Caco-2 (cell line): ENCODE measurements around the gene FAS. TPM values are rescaled to one million over a fixed set of nuclear protein-coding genes. Genes with fewer than 3 reads are reported as not detected.

Experiments
- BruUV-seq: library from RNA; stranded (reverse); fragments of 400-500 nt; replicated peaks from 2 replicates; lab custom pipeline; 2021; lab: Mats Ljungman, UMichigan
- CTCF ChIA-PET: fragments of 300-600 bp; sonication (Branson Sonifier 250); formaldehyde crosslinking; loops from one replicate; lab custom pipeline; 2022; ENCODE audit warnings: antibody characterized with exemption; lab: Charles Lee
- POLR2A ChIA-PET: fragments of 300-600 bp; sonication (Branson Sonifier 250); formaldehyde crosslinking; loops from one replicate; lab custom pipeline; 2022; ENCODE audit warnings: antibody characterized with exemption; lab: Charles Lee
- DNase-seq, 2 experiments: peaks; one replicate each; pipeline versions ENCODE4 v3.0.0 to v3.0.0-alpha.2; 2020 to 2022
- H3K27me3 ChIP-seq: replicated peaks from 2 replicates; pipeline ENCODE4 v1.6.0; 2011; ENCODE audit warnings: low read length; ENCODE audit not compliant: control insufficient read depth, insufficient read depth
- H3K36me3 ChIP-seq: 2 replicates; pipeline ENCODE4 v1.5.1; 2011; ENCODE audit warnings: low read length; ENCODE audit not compliant: control insufficient read depth, insufficient read depth
- H3K4me1 ChIP-seq: fragments of 250-450 bp; sonication (Bioruptor Pico); 2 replicates; pipeline ENCODE4 v1.5.1; 2020; ENCODE audit warnings: mild to moderate bottlenecking
- H3K4me3 ChIP-seq: 2 replicates; pipeline ENCODE4 v1.5.1; 2011; ENCODE audit warnings: low read depth, mild to moderate bottlenecking, control low read depth, low read length
- H3K9me3 ChIP-seq: fragments of 250-450 bp; sonication (Bioruptor Pico); 2 replicates; pipeline ENCODE4 v1.5.1; 2020; ENCODE audit warnings: mild to moderate bottlenecking, moderate library complexity
- H3K27ac Mint-ChIP-seq: one replicate; pipeline ENCODE4 v1.8.0; 2022; ENCODE audit warnings: mixed read lengths; ENCODE audit not compliant: unreplicated experiment
- H3K27me3 Mint-ChIP-seq: one replicate; pipeline ENCODE4 v1.8.0; 2022; ENCODE audit warnings: mixed read lengths; ENCODE audit not compliant: insufficient read depth, unreplicated experiment
- H3K36me3 Mint-ChIP-seq: one replicate; pipeline ENCODE4 v1.8.0; 2022; ENCODE audit warnings: mild to moderate bottlenecking, mixed read lengths; ENCODE audit not compliant: insufficient read depth, unreplicated experiment
- H3K4me1 Mint-ChIP-seq: one replicate; pipeline ENCODE4 v1.8.0; 2022; ENCODE audit warnings: low read depth, mixed read lengths; ENCODE audit not compliant: unreplicated experiment
- H3K4me3 Mint-ChIP-seq: one replicate; pipeline ENCODE4 v1.8.0; 2022; ENCODE audit warnings: mild to moderate bottlenecking, moderate library complexity, mixed read lengths; ENCODE audit not compliant: unreplicated experiment
- H3K9me3 Mint-ChIP-seq: one replicate; pipeline ENCODE4 v1.8.0; 2022; ENCODE audit warnings: mixed read lengths; ENCODE audit not compliant: unreplicated experiment
- CTCF ChIP-seq, 2 experiments: fragments of 200-600 bp in 1 of 2; IDR thresholded peaks; 1 replicate in 1 of 2; 2 replicates in 1 of 2; pipeline versions ENCODE4 v1.5.1 to v1.8.0; 2011 to 2022; ENCODE audit warnings: antibody characterized with exemption in 1 of 2, control low read depth in 1 of 2, inconsistent platforms in 1 of 2, low read depth in 1 of 2, low read length in 1 of 2, mild to moderate bottlenecking in 1 of 2, moderate library complexity in 1 of 2; ENCODE audit not compliant: insufficient read depth in 1 of 2, severe bottlenecking in 1 of 2, unreplicated experiment in 1 of 2
- intact Hi-C: fragments of 100-400 bp; cut with micrococcal nuclease; formaldehyde crosslinking; loops from one replicate; pipeline ENCODE4 v1.10.0; 2022; ENCODE audit not compliant: unreplicated experiment
- total RNA-seq: library from RNA; stranded (reverse); gene quantifications from 2 replicates; pipeline ENCODE4 v1.2.3, GENCODE V29; 2022

Gene FAS
- total RNA-seq, 1 experiment from 2014 or later = not detected

- no peak for TF ChIP-seq CTCF (IDR thresholded peaks at IDR 0.05; ENCODE audit: insufficient read depth in 1 of 2, low read depth in 1 of 2, low read length in 1 of 2, severe bottlenecking in 1 of 2, unreplicated experiment in 1 of 2)
- Histone ChIP-seq H3K27me3 (no peaks in the 10 kb centered on the region; the same call in 1 of the 2 replicates), H3K9me3 (no peaks in the 10 kb centered on the region), H3K36me3 (no peaks in the 10 kb centered on the region), H3K4me1 (no peaks in the 10 kb centered on the region), H3K4me3 (no peak overlapping the region)
- ChIA-PET CTCF (no interaction called here), POLR2A (no interaction called here)
- H3K27me3 Mint-ChIP-seq = peaks cover 8% of the 10 kb centered on the region
- intact Hi-C loops = no loop called here
- H3K4me1 Mint-ChIP-seq = peaks cover 6% of the 10 kb centered on the region
- no TSS peak for BruUV-seq
- DNase-seq = no peak
- no peaks in the 10 kb centered on the region for H3K9me3 Mint-ChIP-seq
- no peaks in the 10 kb centered on the region for H3K36me3 Mint-ChIP-seq
- no peak overlapping the region for H3K27ac Mint-ChIP-seq
- no peak overlapping the region for H3K4me3 Mint-ChIP-seq
These were observed 9.2 kb upstream of the FAS start for GRCh38 chr10:88981435-88981834.

GRCh38 chr10:88982366-88982765 lies 8.2 kb upstream of the FAS start:
- no peaks in the 10 kb centered on the region for H3K36me3 ChIP-seq
- BruUV-seq = no TSS peak
- POLR2A ChIA-PET = no interaction called here
- H3K27me3 ChIP-seq = no peaks in the 10 kb centered on the region; the same call in none of the 2 replicates
- Mint-ChIP-seq H3K9me3 (no peaks in the 10 kb centered on the region), H3K4me3 (no peak overlapping the region), H3K27me3 (peaks cover 9% of the 10 kb centered on the region), H3K36me3 (no peaks in the 10 kb centered on the region), H3K27ac (no peak overlapping the region), H3K4me1 (peaks cover 6% of the 10 kb centered on the region)
- TF ChIP-seq CTCF (IDR thresholded peaks at IDR 0.05; ENCODE audit: insufficient read depth in 1 of 2, low read depth in 1 of 2, low read length in 1 of 2, severe bottlenecking in 1 of 2, unreplicated experiment in 1 of 2) = no peak
- H3K4me1 ChIP-seq = no peaks in the 10 kb centered on the region
- no peak overlapping the region for H3K4me3 ChIP-seq
- CTCF ChIA-PET = no interaction called here
- intact Hi-C loops = no loop called here
- no peak for DNase-seq
- no peaks in the 10 kb centered on the region for H3K9me3 ChIP-seq

GRCh38 chr10:88983206-88983605 lies 7.4 kb upstream of the FAS start:
- POLR2A ChIA-PET = no interaction called here
- BruUV-seq = no TSS peak
- Mint-ChIP-seq H3K4me1 (peaks cover 6% of the 10 kb centered on the region), H3K9me3 (no peaks in the 10 kb centered on the region), H3K36me3 (no peaks in the 10 kb centered on the region), H3K27me3 (peaks cover 12% of the 10 kb centered on the region), H3K4me3 (no peak overlapping the region), H3K27ac (no peak overlapping the region)
- Histone ChIP-seq H3K27me3 (no peaks in the 10 kb centered on the region; the same call in none of the 2 replicates), H3K36me3 (no peaks in the 10 kb centered on the region), H3K9me3 (no peaks in the 10 kb centered on the region), H3K4me3 (no peak overlapping the region), H3K4me1 (no peaks in the 10 kb centered on the region)
- CTCF ChIA-PET = interaction anchor here (1.1 kb wide), 1 partner anchor 49 kb away, joined by 3 read pairs; no protein-coding TSS in a partner anchor
- intact Hi-C loops = no loop called here
- TF ChIP-seq CTCF (IDR thresholded peaks at IDR 0.05; ENCODE audit: insufficient read depth in 1 of 2, low read depth in 1 of 2, low read length in 1 of 2, severe bottlenecking in 1 of 2, unreplicated experiment in 1 of 2) = no peak
- DNase-seq = no peak
